Raji (cell line): ENCODE data around the gene JUND.

ENCODE experiments used
- POLR2A ChIP-seq: IDR thresholded peaks from 2 replicates; pipeline ENCODE4 v1.6.1; 2011; ENCODE audit warnings: low read depth, low read length, control low read depth; ENCODE audit not compliant: insufficient read depth

The JUND gene

GRCh38 chr19:18297308-18297707, 15.9 kb upstream of the JUND start:
- no peak for TF ChIP-seq POLR2A

DNA sequence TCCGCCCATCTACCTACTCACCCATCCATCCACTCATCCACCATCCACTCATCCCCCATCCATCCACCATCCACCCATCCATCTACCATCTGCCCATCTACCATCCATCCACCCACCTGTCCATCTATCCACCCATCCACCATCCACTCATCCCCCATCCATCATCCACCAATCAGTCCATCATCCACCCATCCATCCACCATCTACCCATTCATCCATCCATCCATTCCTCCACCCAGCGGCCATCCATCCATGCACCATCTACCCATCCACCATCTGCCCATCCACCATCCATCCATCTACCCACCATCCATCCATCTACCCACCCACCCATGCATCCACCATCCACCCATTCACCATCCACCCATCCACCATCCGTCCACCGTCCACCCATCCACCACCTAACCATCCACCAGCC, 13.6 kb upstream of the JUND start:
- no peak for TF ChIP-seq POLR2A

- TF ChIP-seq POLR2A: no peak
These were observed 13.0 kb upstream of the JUND start for GRCh38 chr19:18294467-18294864.

GRCh38 chr19:18293642-18294466, 12.4 kb upstream of the JUND start:
- no peak for TF ChIP-seq POLR2A

DNA sequence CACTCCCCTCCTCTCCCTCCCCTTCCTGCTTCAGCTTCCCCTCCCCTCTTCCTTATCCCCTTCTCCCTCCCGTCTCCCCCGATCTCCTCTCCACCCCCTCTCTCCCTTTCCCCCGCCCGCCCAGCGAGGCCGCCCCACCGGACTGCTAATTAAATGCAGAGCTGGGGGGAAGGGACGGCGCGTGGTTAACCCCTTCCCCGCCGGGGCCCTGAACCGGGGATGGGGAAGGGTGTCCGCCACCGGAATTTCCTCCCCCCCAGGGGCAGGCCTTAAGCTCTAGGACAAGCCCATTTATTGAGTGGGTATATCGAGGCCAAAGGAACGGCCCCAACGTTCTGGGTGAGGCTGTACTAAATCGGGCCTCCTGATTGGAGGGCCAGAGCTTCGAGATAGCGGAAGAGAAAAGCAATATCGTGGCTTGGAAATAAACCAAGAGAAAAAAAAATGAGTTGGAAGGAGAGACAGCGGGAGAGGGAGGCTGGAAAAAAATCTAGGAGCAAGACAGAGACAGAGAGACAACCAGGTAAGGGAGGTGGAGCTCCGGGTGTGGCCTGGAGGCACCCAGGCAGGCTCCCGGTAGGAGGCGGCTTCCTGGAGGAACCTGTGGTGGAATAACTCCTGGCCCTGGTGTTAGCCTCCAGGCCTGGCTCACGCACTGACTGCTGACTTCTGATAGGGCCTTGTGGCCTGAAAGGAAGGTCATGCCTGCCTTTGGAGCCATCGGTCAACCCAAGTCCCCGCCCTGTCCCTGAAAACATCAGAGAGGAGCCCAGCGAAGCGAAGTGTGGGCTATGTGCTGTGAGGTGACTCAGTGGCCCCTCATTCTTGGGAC, 11.6 kb upstream of the JUND start:
- no peak for TF ChIP-seq POLR2A

GRCh38 chr19:18292462-18292809, 11.0 kb upstream of the JUND start:
- TF ChIP-seq POLR2A: no peak

- no peak for TF ChIP-seq POLR2A
These were observed 10.4 kb upstream of the JUND start for GRCh38 chr19:18291590-18292461.

- no peak for TF ChIP-seq POLR2A
These were observed 9.7 kb upstream of the JUND start for GRCh38 chr19:18291019-18291524.

DNA sequence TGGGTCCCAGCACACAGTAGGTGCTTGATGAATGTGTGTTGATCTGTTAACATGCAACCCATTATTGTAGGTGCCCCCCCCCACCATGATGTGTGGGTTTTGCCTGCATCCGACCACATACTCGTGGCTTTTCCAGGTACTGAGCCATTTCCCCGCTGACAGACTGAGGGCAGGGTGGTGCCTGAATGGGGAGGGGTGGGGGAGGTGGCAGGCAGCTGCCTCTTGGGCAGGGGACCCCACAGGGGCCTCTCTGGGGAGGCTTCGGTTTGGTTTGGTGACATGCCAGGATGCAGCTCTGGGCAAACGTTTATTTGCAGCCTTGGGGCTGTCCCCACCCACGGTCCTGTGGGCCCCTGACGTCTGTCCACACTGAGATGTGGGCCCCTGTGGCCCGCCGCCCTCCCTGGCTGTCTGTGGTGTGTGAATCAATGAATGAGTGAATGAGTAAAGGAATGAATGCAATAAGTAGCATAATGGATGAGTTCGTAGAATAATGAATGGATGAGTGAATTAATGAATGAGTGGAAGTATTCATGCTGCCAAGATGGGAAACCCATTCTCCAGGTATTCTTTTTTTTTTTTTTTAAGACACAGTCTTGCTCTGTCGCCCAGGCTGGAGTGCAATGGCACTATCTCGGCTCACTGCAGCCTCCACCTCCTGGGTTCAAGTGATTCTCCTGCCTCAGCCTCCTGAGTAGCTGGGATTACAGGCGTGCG, 9.0 kb upstream of the JUND start:
- no peak for TF ChIP-seq POLR2A

DNA sequence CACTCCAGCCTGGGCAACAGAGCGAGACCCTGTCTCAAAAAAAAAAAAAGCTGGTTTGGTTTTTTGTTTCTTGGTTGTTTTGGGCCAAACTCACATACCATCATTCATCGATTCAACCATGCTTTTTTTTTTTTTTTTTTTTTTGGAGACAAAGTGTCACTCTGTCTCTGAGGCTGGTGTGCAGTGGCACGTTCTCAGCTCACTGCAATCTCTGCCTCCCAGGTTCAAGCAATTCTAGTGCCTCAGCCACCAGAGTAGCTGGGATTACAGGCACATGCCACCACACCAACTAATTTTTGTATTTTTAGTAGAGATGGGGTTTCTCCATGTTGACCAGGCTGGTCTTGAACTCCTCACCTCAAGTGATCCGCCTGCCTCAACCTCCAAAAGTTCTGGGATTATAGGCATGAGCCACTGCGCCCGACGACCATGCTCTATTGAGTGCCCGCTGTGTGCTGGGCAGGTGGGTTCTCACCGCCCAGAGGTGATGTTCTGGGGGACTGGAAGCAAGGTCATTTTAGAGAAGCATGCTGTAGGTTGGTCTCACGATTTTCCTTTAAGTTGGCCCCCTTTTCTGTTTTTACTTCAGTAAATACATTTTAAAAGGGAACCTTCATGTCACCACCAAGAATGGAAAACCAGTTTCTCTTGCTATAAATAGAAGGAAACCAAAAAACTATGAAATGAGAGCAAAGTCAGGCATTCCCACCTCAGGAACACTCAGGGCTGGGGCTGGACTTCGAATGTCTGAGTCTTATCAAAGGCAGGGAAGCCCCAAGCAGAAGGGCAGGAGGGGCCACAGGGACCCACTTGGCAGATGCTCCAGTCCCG, 8.3 kb upstream of the JUND start:
- TF ChIP-seq POLR2A: no peak

DNA sequence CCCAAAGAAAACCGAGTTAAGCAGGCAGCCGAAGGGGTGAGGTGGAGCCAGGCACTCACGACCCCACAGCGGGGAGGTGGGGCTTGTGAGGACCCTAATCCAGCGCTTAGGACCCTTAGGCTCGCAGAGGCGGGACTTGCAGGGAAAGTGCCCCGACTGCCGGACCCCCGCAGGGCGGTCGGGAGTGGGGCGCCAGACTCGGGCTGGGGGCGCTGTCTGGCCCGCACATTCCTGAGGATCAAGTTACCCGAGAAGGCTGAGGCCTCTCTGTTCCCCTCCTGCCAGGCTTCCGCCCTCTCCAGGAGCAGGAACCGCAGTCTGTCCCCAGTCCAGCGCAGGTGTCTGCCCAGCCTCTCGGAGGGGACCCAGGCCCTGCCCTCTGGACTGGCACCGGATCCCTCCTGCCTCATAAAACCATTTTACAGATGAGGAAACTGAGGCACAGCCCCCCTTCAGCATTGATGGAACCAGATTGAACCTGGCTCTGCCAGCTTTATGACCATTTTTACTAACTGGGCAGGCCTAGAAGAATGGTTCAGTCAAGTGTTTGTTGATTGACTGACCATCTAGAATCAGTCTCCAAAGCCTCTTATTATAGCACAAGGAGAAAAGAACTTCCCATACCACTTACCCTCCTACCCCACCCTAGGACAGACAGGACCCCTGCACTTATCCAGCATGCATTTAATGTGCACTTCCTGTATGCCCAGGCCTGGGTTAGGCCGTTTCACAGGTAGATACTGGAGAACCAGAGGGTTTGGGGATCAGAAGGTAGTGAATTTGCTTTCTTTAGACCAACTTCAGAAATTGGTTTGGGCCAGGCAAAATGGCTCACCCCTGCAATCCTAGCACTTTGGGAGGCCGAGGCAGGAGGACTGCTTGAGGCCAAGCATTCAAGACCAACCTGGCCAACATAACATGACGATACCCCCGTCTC, 6.7 kb upstream of the JUND start:
- no peak for TF ChIP-seq POLR2A

DNA sequence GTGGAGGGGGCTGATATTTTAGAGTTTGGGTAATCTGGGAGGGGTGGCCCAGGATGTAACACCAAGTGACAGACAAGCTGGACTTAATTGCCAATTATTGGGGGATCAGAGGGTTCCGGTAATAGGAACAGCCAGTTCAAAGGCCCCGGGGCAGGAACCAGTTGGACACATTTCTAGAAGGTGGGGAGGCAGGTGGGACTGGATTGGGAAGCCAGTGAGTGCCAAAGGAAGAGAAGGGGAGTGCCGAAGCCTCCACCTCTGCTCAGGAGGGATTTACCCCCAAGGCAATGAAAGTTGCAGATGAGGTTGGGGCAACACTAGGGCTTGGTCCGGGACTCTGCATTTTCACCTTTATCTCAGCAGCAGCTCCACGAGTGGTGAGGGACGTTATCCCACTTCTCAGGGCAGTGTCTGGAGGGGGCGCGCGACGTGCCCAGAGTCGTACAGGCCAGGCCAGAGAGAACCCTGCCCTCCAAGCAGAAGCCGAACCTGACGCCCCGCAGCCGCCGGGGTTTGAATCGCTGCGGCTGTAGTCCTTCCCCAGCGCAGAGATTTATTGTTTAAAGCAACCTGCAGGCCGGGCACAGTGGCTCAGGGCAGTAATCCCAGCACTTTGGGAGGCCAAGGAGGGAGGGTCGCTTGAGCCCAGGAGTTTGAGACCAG, 5.7 kb upstream of the JUND start:
- TF ChIP-seq POLR2A: no peak
